GM12878 (cell line): Measurements from ENCODE around the gene LCE2D. TPM values are rescaled to one million over a fixed set of nuclear protein-coding genes. Genes with fewer than 3 reads are reported as not detected.

ENCODE experiments used
- ATAC-seq: fragments of 200-7000 bp; cut with Tn5 transposase; 3 replicates; pipeline ENCODE4 v1.9.1; 2020; ENCODE audit warnings: mild to moderate bottlenecking, moderate library complexity
- BruUV-seq: library from RNA; stranded (reverse); fragments of 400-500 nt; replicated peaks from 2 replicates; lab custom pipeline; 2021; lab: Mats Ljungman, UMichigan
- CTCF ChIA-PET: fragments of 300-600 bp; sonication (Branson Sonifier 250); formaldehyde crosslinking; extraction: SDS; loops from one replicate; lab custom pipeline; 2021; ENCODE audit warnings: inconsistent platforms; lab: Yijun Ruan, JAX
- POLR2A ChIA-PET: fragments of 350-600 bp; formaldehyde crosslinking; extraction: SDS; loops from one replicate; lab custom pipeline; 2021; ENCODE audit warnings: inconsistent platforms; lab: Charles Lee
- RAD21 ChIA-PET: fragments of 300-600 bp; sonication (Branson Sonifier 250); formaldehyde crosslinking; loops from one replicate; lab custom pipeline; 2023; ENCODE audit warnings: antibody characterized with exemption; ENCODE audit not compliant: unreplicated experiment; lab: Charles Lee
- SMC1A ChIA-PET: fragments of 300-600 bp; sonication (Branson Sonifier 250); formaldehyde crosslinking; loops from one replicate; lab custom pipeline; 2023; ENCODE audit not compliant: unreplicated experiment, uncharacterized antibody; lab: Charles Lee
- DNase-seq: peaks from one replicate; pipeline ENCODE4 v3.0.0-alpha.2; 2011; ENCODE audit warnings: low read depth, low spot score
- FAIRE-seq: peaks from 3 replicates; lab custom pipeline; 2011; peaks lifted over from hg19 to GRCh38; lab: Jason Lieb, UNC
- H2AFZ ChIP-seq: 2 replicates; pipeline ENCODE4 v1.6.0; 2011; ENCODE audit warnings: low read depth, low read length, control low read depth; ENCODE audit not compliant: control insufficient read depth
- H3K27ac ChIP-seq: 2 replicates; pipeline ENCODE4 v1.5.1; 2011; ENCODE audit warnings: control low read depth; ENCODE audit not compliant: control insufficient read depth, insufficient read depth
- H3K27me3 ChIP-seq, 2 experiments: replicated peaks in 1 of 2; 2 replicates each; pipeline versions ENCODE4 v1.6.0 to v1.6.1; 2011; ENCODE audit warnings: low read length in 1 of 2; ENCODE audit not compliant: control insufficient read depth in 2 of 2, insufficient read depth in 2 of 2
- H3K36me3 ChIP-seq, 2 experiments: 2 replicates each; pipeline ENCODE4 v1.5.1; 2011; ENCODE audit warnings: low read length in 1 of 2; ENCODE audit not compliant: control insufficient read depth in 2 of 2, insufficient read depth in 2 of 2
- H3K4me1 ChIP-seq: 2 replicates; pipeline ENCODE4 v1.6.1; 2011; ENCODE audit warnings: mild to moderate bottlenecking, low read length, moderate library complexity, mixed read lengths; ENCODE audit not compliant: control insufficient read depth, insufficient read depth
- H3K4me2 ChIP-seq: 2 replicates; pipeline ENCODE4 v1.6.0; 2011; ENCODE audit warnings: control low read depth; ENCODE audit not compliant: control insufficient read depth, insufficient read depth
- H3K4me3 ChIP-seq: fragments of 200-600 bp; sonication (generic); 2 replicates; pipeline ENCODE4 v1.5.1; 2016
- H3K79me2 ChIP-seq: 2 replicates; pipeline ENCODE4 v1.6.0; 2011; ENCODE audit warnings: low read length; ENCODE audit not compliant: control insufficient read depth, insufficient read depth
- H3K9ac ChIP-seq: 2 replicates; pipeline ENCODE4 v1.8.0; 2011; ENCODE audit warnings: low read length, control low read depth, mixed read lengths; ENCODE audit not compliant: control insufficient read depth, insufficient read depth
- H3K9me3 ChIP-seq: replicated peaks from 3 replicates; pipeline ENCODE4 v1.5.1; 2011; ENCODE audit warnings: mild to moderate bottlenecking, low read length; ENCODE audit not compliant: control insufficient read depth, insufficient read depth
- H4K20me1 ChIP-seq: 2 replicates; pipeline ENCODE4 v1.6.0; 2011; ENCODE audit not compliant: control insufficient read depth, insufficient read depth
- BMI1 ChIP-seq: fragments of 450-650 bp; IDR thresholded peaks from 2 replicates; pipeline ENCODE4 v1.6.1; 2016; ENCODE audit warnings: mild to moderate bottlenecking, moderate library complexity, borderline replicate concordance
- E4F1 ChIP-seq: fragments of 450-650 bp; IDR thresholded peaks from 2 replicates; pipeline ENCODE4 v1.6.1; 2018; ENCODE audit warnings: borderline replicate concordance, mild to moderate bottlenecking; ENCODE audit not compliant: partially characterized antibody
- KLF5 ChIP-seq: fragments of 450-650 bp; IDR thresholded peaks from 2 replicates; pipeline ENCODE4 v1.6.1; 2014; ENCODE audit warnings: mild to moderate bottlenecking; ENCODE audit not compliant: partially characterized antibody
- MEF2A ChIP-seq: IDR thresholded peaks from 2 replicates; pipeline ENCODE4 v1.6.1; 2011; ENCODE audit warnings: low read depth, mild to moderate bottlenecking, low read length, moderate library complexity; ENCODE audit not compliant: insufficient read depth
- NFYB ChIP-seq: IDR thresholded peaks from 2 replicates; pipeline ENCODE4 v1.6.1; 2011; ENCODE audit warnings: low read depth, mild to moderate bottlenecking, low read length, improper control_type of control experiment, moderate library complexity; ENCODE audit not compliant: insufficient read depth
- PAX8 ChIP-seq: fragments of 450-650 bp; IDR thresholded peaks from 2 replicates; pipeline ENCODE4 v1.6.1; 2017; ENCODE audit warnings: mild to moderate bottlenecking, moderate library complexity
- POLR2AphosphoS5 ChIP-seq: IDR thresholded peaks from 2 replicates; pipeline ENCODE4 v1.6.1; 2011; ENCODE audit warnings: mild to moderate bottlenecking, low read length, inconsistent platforms
- STAT3 ChIP-seq: IDR thresholded peaks from 2 replicates; pipeline ENCODE4 v1.6.1; 2011; ENCODE audit warnings: low read depth, low read length, improper control_type of control experiment
- WGBS: methylation state at CpG from one replicate; pipeline ENCODE4 v1.1.6; 2016; ENCODE audit warnings: low lambda C conversion rate; ENCODE audit not compliant: insufficient replicate concordance, insufficient coverage; ENCODE audit errors: missing lambda C conversion rate; 5-methylcytosine and 5-hydroxymethylcytosine counted together
- in situ Hi-C: fragments of 300-500 bp; cut with MboI; formaldehyde crosslinking; loops from 9 replicates; pipeline ENCODE4 v1.14.3; 2018; ENCODE audit warnings: mixed read lengths
- intact Hi-C: fragments of 100-400 bp; cut with micrococcal nuclease; formaldehyde crosslinking; loops from one replicate; pipeline ENCODE4 v1.14.2; 2022; ENCODE audit not compliant: unreplicated experiment
- polyA plus RNA-seq, 11 experiments: library from polyadenylated mRNA; depleted of rRNA in 4 of 11; unstranded in 6 of 11; stranded (reverse) in 5 of 11; fragments of >200 nt; fragmentation: Nextera tagmentation in 4 of 11; fragmentation: Illumina TruSeq in 1 of 11; extraction: Ambion mirVana in 4 of 11; extraction: Trizol in 1 of 11; gene quantifications; 1 replicate in 1 of 11; 2 replicates in 10 of 11; pipeline versions ENCODE4 v1.2.1 to v1.2.3, GENCODE V29; 2011 to 2016; ENCODE audit warnings: inconsistent platforms in 2 of 11, missing spikeins in 2 of 11, low read depth in 1 of 11
- total RNA-seq, 4 experiments: library from RNA; depleted of rRNA in 3 of 4; stranded (reverse); fragments of >200 nt in 3 of 4; fragmentation: Illumina TruSeq in 1 of 4; extraction: Trizol in 1 of 4; gene quantifications; 2 replicates each; pipeline versions ENCODE4 v1.2.1 to v1.2.3, GENCODE V29; 2013 to 2021

LCE2D gene
- total and polyA plus RNA-seq, 10 of the 15 experiments (the other 5 are each of a cell fraction or from before 2014, with no cell fraction given): not detected

- SMC1A ChIA-PET: no interaction called here
- POLR2A ChIA-PET: no interaction called here
- Histone ChIP-seq H2AFZ (no peak overlapping the region), H3K9me3 (no peaks in the 10 kb centered on the region), H3K27ac (no peak overlapping the region), H3K79me2 (no peaks in the 10 kb centered on the region), H4K20me1 (no peaks in the 10 kb centered on the region), H3K36me3 (no peaks in the 10 kb centered on the region), H3K9ac (no peak overlapping the region), H3K4me2 (no peak overlapping the region), H3K4me1 (no peaks in the 10 kb centered on the region), H3K27me3 (no peaks in the 10 kb centered on the region; a peak in 2 of 4 replicates), H3K4me3 (no peak overlapping the region)
- TF ChIP-seq STAT3: no peak
- no peak for TF ChIP-seq BMI1
- TF ChIP-seq MEF2A: no peak
- TF ChIP-seq PAX8: no peak
- no peak for TF ChIP-seq E4F1
- TF ChIP-seq KLF5: no peak
- TF ChIP-seq POLR2AphosphoS5: no peak
- no peak for TF ChIP-seq NFYB
- intact Hi-C loops (no loop called here), in situ Hi-C loops (no loop called here)
- no TSS peak for BruUV-seq
- DNase-seq (no peak), FAIRE-seq (no peak), ATAC-seq (no peak)
- RAD21 ChIA-PET: no interaction called here
- WGBS: 58% methylated on average over 5 of the region's 5 CpGs
- CTCF ChIA-PET: interaction anchor here (1.3 kb wide), 1 partner anchor 11 kb away, joined by 3 read pairs; no protein-coding TSS in a partner anchor
Observed at GRCh38 chr1:152667648-152668047, 4.5 kb downstream of the LCE2D start.
